ENCODE data around the gene ECM1.

GRCh38 chr1:150552128-150552910 is 44.4 kb downstream of the ECM1 start:
- TF ChIP-seq CTCF (conservative IDR thresholded peaks at IDR 0.05) (no peak), EZH2 (IDR thresholded peaks at IDR 0.05; ENCODE audit: low read depth) (no peak)
